NCI-H774 (cell line): ENCODE measurements around the gene RALGPS1.
"Not testable (repeated sequence)": the region's sequence is repeated elsewhere in the genome, so short reads cannot be mapped to it uniquely, and the experiment has no call there.

Source experiments
- DNase-seq: peaks from one replicate; lab custom pipeline; 2025; lab: John Stamatoyannopoulos, UW

The RALGPS1 gene

GRCh38 chr9:127139071-127139731, 224.6 kb downstream of the RALGPS1 start:
- DNase-seq: no peak

GRCh38 chr9:127139775-127140174, 225.2 kb downstream of the RALGPS1 start:
- no peak for DNase-seq

GRCh38 chr9:127140181-127140580, 225.6 kb downstream of the RALGPS1 start:
- DNase-seq: no peak

GRCh38 chr9:127140842-127141675, 226.5 kb downstream of the RALGPS1 start:
- no peak for DNase-seq

- no peak for DNase-seq
Measured at GRCh38 chr9:127142291-127142690, 227.7 kb downstream of the RALGPS1 start.

GRCh38 chr9:127142931-127143464, 228.4 kb downstream of the RALGPS1 start:
- no peak for DNase-seq

GRCh38 chr9:127143920-127144465, 229.4 kb downstream of the RALGPS1 start:
- DNase-seq: no peak

- peak; percentile 43 for DNase-seq
Measured at GRCh38 chr9:127144670-127145445, 230.3 kb downstream of the RALGPS1 start.

GRCh38 chr9:127146841-127147240, 232.3 kb downstream of the RALGPS1 start:
- not testable (repeated sequence) for DNase-seq

- DNase-seq: no peak
Measured at GRCh38 chr9:127147251-127147650, 232.7 kb downstream of the RALGPS1 start.

GRCh38 chr9:127148014-127148413, 233.4 kb downstream of the RALGPS1 start:
- no peak for DNase-seq

GRCh38 chr9:127149010-127149409, 234.4 kb downstream of the RALGPS1 start:
- no peak for DNase-seq

GRCh38 chr9:127149463-127150390, 235.1 kb downstream of the RALGPS1 start:
- no peak for DNase-seq

GRCh38 chr9:127153501-127153900, 238.9 kb downstream of the RALGPS1 start:
- no peak for DNase-seq

- no peak for DNase-seq
Measured at GRCh38 chr9:127154003-127154389, 239.4 kb downstream of the RALGPS1 start.

- DNase-seq: no peak
Measured at GRCh38 chr9:127154390-127155191, 240.0 kb downstream of the RALGPS1 start.

- DNase-seq: no peak
Measured at GRCh38 chr9:127155314-127155960, 240.9 kb downstream of the RALGPS1 start.

GRCh38 chr9:127158786-127159324, 244.3 kb downstream of the RALGPS1 start:
- DNase-seq: no peak

GRCh38 chr9:127159325-127159801, 244.8 kb downstream of the RALGPS1 start:
- DNase-seq: no peak
